ENCODE results near the gene PARD6A.
"Not testable (repeated sequence)": the region's sequence is repeated elsewhere in the genome, so short reads cannot be mapped to it uniquely, and the experiment has no call there.

Gene PARD6A

GRCh38 chr16:67678354-67679023 lies 17.7 kb downstream of the PARD6A start:
- DNase-seq (ENCODE audit: low spot score), result no peak
- Mint-ChIP-seq H3K4me3 (no peak overlapping the region), H3K9me3 (no peaks in the 10 kb centered on the region), H3K4me1 (ENCODE audit: low read depth) (no peaks in the 10 kb centered on the region), H3K36me3 (ENCODE audit: low read depth) (no peaks in the 10 kb centered on the region), H3K27me3 (ENCODE audit: low read depth) (no peaks in the 10 kb centered on the region), H3K27ac (no peak overlapping the region)

- H3K4me3 Mint-ChIP-seq, result no peak overlapping the region
- no peaks in the 10 kb centered on the region for H3K4me1 Mint-ChIP-seq (ENCODE audit: low read depth)
- H3K27ac Mint-ChIP-seq, result no peak overlapping the region
- DNase-seq (ENCODE audit: low spot score), result no peak
- no peaks in the 10 kb centered on the region for H3K27me3 Mint-ChIP-seq (ENCODE audit: low read depth)
- H3K9me3 Mint-ChIP-seq, result no peaks in the 10 kb centered on the region
- peaks cover 2% of the 10 kb centered on the region for H3K36me3 Mint-ChIP-seq (ENCODE audit: low read depth)
Observed at GRCh38 chr16:67679935-67680897, 19.5 kb downstream of the PARD6A start.

DNA sequence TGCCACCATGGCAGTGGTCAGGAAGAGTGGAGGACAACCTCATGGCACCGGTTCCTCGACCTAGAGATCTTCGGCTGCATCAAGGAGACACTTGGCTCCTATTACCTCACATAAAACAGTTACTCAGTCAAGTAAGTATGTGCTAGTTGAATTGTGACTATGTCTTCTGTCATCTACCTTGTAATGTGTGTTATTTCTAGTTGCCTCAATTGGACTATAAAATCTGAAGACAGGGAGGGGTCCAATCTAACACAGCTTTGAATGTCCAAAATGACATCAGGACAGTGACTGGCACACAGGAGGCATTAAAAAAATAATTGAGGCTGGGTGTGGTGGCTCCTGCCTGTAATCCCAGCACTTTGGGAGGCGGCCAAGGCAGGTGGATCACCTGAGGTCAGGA lies 23.0 kb downstream of the PARD6A start:
- peaks cover 7% of the 10 kb centered on the region for H3K36me3 Mint-ChIP-seq (ENCODE audit: low read depth)

DNA sequence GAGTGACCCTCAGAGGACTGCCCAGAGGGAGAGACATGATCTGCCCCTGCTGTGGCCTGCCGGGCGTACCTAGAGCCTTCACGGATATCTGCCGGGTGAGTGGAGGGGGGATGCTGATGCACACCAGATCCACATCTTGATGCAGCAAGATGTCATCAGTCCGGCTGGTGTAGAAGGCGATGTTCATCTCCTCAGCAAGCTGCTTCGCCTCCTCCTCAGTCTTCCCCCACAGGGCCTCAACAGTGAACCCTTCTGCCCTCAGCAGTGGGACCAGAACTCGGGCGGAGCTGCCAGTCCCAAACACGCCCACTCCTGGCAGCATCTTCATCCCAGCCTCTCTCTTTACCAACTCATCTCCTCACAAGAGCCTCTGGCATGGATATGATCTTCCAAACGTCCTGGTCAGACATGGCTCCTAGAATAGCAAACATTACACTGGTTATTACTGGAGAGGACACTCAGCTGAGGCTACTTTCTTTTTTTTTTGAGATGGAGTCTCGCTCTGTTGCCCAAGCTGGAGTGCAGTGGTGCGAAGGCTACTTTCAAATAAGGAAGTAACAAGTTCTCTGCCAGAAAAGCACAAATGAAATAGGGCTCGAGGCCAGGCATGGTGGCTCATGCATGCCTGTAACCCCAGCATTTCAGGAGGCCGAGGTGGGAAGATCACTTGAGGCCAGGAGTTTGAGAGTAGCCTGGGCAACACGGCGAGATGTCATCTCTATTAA lies 24.8 kb downstream of the PARD6A start:
- Mint-ChIP-seq H3K9me3 (no peaks in the 10 kb centered on the region), H3K36me3 (ENCODE audit: low read depth) (peaks cover 7% of the 10 kb centered on the region), H3K4me3 (no peak overlapping the region), H3K4me1 (ENCODE audit: low read depth) (no peaks in the 10 kb centered on the region), H3K27ac (peak overlapping the region; percentile 69), H3K27me3 (ENCODE audit: low read depth) (no peaks in the 10 kb centered on the region)
- DNase-seq (ENCODE audit: low spot score), result no peak

More for the DNA sequence above, 23.0 kb downstream of the PARD6A start:
- Mint-ChIP-seq H3K9me3 (no peaks in the 10 kb centered on the region), H3K27ac (no peak overlapping the region), H3K4me3 (no peak overlapping the region), H3K27me3 (ENCODE audit: low read depth) (no peaks in the 10 kb centered on the region), H3K4me1 (ENCODE audit: low read depth) (no peaks in the 10 kb centered on the region)
- DNase-seq (ENCODE audit: low spot score), result no peak

DNA sequence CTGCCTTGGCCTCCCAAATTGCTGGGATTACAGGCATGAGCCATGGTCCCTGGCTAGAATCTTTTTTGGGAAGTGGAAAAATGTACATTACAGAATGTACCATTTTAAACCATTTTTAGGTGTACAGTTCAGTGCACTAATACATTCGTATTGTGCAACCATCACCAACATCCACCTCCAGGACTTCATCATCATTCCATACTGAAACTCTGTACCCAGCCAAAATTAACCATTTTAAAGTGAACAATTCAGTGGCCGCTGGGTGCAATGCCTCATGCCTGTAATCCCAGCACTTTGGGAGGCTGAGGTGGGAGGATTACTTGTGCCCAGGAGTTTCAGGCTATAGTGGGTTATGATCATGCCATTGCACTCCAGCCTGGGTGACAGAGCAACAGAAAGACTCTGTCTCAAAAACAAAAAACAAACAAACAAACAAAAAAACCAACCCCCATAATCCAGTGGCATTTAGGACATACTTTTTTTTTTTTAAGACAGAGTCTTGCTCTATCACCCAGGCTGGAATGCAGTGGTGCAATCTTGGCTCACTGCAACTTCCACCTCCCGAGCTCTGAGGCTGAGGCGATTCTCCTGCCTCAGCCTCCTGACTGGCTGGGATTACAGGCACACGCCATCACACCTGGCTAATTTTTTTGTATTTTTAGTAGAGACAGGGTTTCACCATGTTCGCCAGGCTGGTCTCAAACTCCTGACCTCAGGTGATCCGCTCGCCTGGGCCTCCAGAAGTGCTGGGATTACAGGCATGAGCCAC lies 32.9 kb downstream of the PARD6A start:
- H3K27me3 Mint-ChIP-seq (ENCODE audit: low read depth); H3K4me1 Mint-ChIP-seq (ENCODE audit: low read depth); H3K27ac Mint-ChIP-seq; H3K4me3 Mint-ChIP-seq; H3K9me3 Mint-ChIP-seq; H3K36me3 Mint-ChIP-seq (ENCODE audit: low read depth); DNase-seq (ENCODE audit: low spot score): not testable (repeated sequence)

DNA sequence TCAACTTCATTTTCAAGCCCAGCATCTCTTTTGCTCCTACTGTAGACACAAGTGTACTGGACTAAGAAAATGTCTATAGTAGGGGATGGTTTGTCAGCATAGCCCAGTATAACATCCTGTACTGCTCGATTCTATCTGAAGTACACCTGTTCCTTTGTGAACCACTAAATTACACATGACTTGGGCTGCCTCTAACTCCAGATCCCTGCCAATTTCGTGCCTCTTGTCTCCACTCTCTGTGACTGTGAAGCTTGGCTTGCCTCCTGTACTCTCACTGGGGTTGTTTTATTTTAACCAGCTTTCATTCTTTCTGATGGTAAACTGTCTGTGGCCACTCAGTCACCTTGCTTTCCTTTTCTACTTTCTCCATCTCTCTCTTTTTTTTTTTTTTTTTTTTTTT lies 33.9 kb downstream of the PARD6A start:
- Mint-ChIP-seq H3K4me1 (ENCODE audit: low read depth) (peaks cover 8% of the 10 kb centered on the region), H3K9me3 (no peaks in the 10 kb centered on the region), H3K4me3 (no peak overlapping the region), H3K27ac (peak overlapping the region; percentile 21), H3K36me3 (ENCODE audit: low read depth) (peaks cover 6% of the 10 kb centered on the region), H3K27me3 (ENCODE audit: low read depth) (no peaks in the 10 kb centered on the region)
- no peak for DNase-seq (ENCODE audit: low spot score)

DNA sequence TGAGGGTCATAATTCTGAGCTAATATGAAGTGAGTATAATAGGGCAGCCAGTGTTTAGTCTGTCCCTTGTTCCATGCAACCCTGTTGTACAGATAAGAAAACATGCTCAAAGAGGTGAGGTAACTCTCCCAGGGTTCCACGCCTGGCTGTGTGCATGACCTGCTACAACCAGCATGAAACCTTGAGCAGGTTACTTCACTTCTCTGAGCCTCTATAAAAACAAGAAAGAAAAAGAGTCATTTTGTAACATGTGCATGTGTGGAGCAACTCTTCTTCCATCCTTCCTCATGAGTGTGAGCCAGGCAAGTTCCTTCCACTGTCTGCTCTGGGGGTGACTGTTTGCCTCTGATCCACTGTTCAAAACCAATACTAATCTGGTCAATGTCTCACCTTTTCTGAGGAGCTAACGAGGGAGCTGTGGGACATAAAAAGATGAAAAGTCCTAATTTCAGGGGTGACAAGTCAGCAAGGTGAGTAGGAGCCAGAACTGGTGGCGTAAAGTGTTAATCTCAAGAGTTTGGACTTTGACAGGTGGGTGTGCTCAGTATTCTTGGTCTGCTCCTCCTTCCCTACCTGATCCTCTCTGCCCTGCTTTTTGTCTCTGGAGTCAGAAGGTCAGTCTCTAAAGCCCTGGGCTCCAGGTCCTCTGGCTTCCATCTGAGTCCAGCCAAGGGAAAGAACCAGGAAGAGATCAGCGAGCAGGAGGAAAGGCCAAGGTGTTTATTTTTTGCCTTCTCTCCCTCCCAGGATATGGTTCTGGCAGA lies 36.8 kb downstream of the PARD6A start:
- Mint-ChIP-seq H3K4me1 (ENCODE audit: low read depth) (peaks cover 6% of the 10 kb centered on the region), H3K9me3 (no peaks in the 10 kb centered on the region), H3K27ac (no peak overlapping the region), H3K36me3 (ENCODE audit: low read depth) (peaks cover 4% of the 10 kb centered on the region), H3K27me3 (ENCODE audit: low read depth) (no peaks in the 10 kb centered on the region), H3K4me3 (no peak overlapping the region)
- no peak for DNase-seq (ENCODE audit: low spot score)

- DNase-seq (ENCODE audit: low spot score), result no peak
- Mint-ChIP-seq H3K4me3 (no peak overlapping the region), H3K27ac (no peak overlapping the region), H3K4me1 (ENCODE audit: low read depth) (peaks cover 15% of the 10 kb centered on the region), H3K27me3 (ENCODE audit: low read depth) (no peaks in the 10 kb centered on the region), H3K9me3 (no peaks in the 10 kb centered on the region), H3K36me3 (ENCODE audit: low read depth) (peaks cover 4% of the 10 kb centered on the region)
Observed at GRCh38 chr16:67699265-67699664, 38.5 kb downstream of the PARD6A start.

GRCh38 chr16:67701420-67701819 lies 40.7 kb downstream of the PARD6A start:
- no peak for DNase-seq (ENCODE audit: low spot score)
- no peaks in the 10 kb centered on the region for H3K9me3 Mint-ChIP-seq
- H3K36me3 Mint-ChIP-seq (ENCODE audit: low read depth), result peaks cover 4% of the 10 kb centered on the region
- H3K27ac Mint-ChIP-seq, result no peak overlapping the region
- H3K4me3 Mint-ChIP-seq, result no peak overlapping the region
- peaks cover 13% of the 10 kb centered on the region for H3K4me1 Mint-ChIP-seq (ENCODE audit: low read depth)
- H3K27me3 Mint-ChIP-seq (ENCODE audit: low read depth), result no peaks in the 10 kb centered on the region

GRCh38 chr16:67702130-67702529 lies 41.4 kb downstream of the PARD6A start:
- Mint-ChIP-seq H3K9me3 (no peaks in the 10 kb centered on the region), H3K27ac (no peak overlapping the region), H3K4me3 (no peak overlapping the region)

DNA sequence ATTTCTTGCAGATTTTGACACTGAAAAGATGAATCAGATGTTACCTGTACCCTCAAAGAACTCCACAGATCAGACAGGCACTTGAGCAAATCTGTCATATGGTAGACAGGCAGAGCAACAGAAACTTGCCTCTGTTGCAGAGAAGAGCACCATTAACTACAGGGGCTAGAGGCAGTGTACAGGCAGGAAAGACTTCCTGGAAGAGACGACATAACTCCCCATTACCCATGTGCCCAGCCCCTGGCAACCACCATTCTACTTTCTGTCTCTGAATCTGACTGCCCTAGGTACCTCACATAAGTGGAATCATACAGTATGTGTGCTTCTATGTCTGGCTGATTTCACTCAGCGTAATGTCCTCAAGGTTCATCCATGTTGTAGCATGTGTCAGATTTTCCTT lies 42.9 kb downstream of the PARD6A start:
- DNase-seq (ENCODE audit: low spot score), result peak; percentile 9
- Mint-ChIP-seq H3K9me3 (no peaks in the 10 kb centered on the region), H3K27me3 (ENCODE audit: low read depth) (no peaks in the 10 kb centered on the region), H3K27ac (peak overlapping the region; percentile 64), H3K36me3 (ENCODE audit: low read depth) (peaks cover 1% of the 10 kb centered on the region), H3K4me3 (peak overlapping the region; percentile 18), H3K4me1 (ENCODE audit: low read depth) (peaks cover 9% of the 10 kb centered on the region)

More at GRCh38 chr16:67702130-67702529, 41.4 kb downstream of the PARD6A start:
- Mint-ChIP-seq H3K27me3 (ENCODE audit: low read depth) (no peaks in the 10 kb centered on the region), H3K4me1 (ENCODE audit: low read depth) (peaks cover 11% of the 10 kb centered on the region), H3K36me3 (ENCODE audit: low read depth) (peaks cover 4% of the 10 kb centered on the region)
- no peak for DNase-seq (ENCODE audit: low spot score)

DNA sequence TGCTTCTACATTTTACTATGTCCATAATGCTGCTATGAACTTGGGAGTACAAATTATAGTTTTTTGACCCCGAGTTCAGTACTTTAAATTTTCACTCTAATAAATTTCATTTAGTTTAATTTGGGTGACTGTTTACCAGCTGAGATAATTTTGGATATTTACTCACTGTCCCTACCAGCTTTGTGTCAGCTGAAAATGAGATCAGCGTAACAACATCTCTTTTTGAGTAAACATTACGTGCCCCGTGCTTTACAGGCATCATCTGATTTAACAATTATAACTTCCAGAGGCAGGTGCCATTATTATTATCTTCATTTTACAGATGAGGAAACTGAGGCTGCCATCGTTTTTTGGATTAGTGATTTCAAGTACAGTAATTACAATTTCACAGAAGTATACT lies 43.4 kb downstream of the PARD6A start:
- no peaks in the 10 kb centered on the region for H3K9me3 Mint-ChIP-seq
- H3K36me3 Mint-ChIP-seq (ENCODE audit: low read depth), result no peaks in the 10 kb centered on the region
- no peak overlapping the region for H3K27ac Mint-ChIP-seq
- H3K4me3 Mint-ChIP-seq, result peak overlapping the region; percentile 18
- peaks cover 9% of the 10 kb centered on the region for H3K4me1 Mint-ChIP-seq (ENCODE audit: low read depth)
- H3K27me3 Mint-ChIP-seq (ENCODE audit: low read depth), result no peaks in the 10 kb centered on the region
- DNase-seq (ENCODE audit: low spot score), result no peak

DNA sequence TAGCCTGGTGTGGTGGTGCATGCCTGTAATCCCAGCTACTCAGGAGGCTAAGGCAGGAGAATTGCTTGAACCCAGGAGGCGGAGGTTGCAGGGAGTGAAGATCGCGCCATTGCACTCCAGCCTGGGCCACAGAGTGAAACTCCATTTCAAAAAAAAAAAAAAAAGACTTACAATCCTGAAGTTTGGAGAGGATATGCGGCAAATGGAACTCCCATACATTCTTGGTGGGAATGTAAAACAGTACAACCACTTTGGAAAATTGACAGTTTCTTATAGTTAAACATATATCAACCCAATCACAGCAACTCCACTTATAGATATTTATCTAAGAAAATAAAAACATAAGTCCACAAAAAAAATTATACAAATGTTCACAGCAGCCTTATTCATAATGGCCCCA lies 46.5 kb downstream of the PARD6A start:
- Mint-ChIP-seq H3K4me3 (no peak overlapping the region), H3K9me3 (no peaks in the 10 kb centered on the region), H3K36me3 (ENCODE audit: low read depth) (no peaks in the 10 kb centered on the region), H3K4me1 (ENCODE audit: low read depth) (peaks cover 9% of the 10 kb centered on the region), H3K27me3 (ENCODE audit: low read depth) (no peaks in the 10 kb centered on the region), H3K27ac (no peak overlapping the region)
- no peak for DNase-seq (ENCODE audit: low spot score)
